ENCODE results near the gene ARAP2.

Gene ARAP2

DNA sequence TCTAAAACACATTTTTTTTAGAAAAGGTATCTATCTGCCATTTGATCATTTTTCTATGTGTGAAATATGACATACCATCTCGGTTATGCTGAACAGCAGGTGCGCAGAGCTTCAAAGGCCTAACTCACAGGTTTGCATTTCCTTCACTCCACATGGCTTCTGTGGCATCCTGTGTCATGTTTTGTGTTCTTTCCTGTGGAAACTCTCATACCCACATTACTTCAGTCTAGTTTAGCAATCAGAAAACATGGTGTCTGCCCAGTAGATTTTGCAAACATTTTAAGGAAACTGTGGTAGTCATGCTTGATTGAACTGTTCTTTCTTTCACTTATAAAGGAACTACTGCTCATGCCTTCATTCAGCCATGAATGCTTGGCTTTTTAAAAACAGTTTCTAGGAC, 11.3 kb upstream of the ARAP2 start:
- DNase-seq, result peak; percentile 43

- DNase-seq, result no peak
Measured at GRCh38 chr4:36254371-36254770, 10.1 kb upstream of the ARAP2 start.

DNA sequence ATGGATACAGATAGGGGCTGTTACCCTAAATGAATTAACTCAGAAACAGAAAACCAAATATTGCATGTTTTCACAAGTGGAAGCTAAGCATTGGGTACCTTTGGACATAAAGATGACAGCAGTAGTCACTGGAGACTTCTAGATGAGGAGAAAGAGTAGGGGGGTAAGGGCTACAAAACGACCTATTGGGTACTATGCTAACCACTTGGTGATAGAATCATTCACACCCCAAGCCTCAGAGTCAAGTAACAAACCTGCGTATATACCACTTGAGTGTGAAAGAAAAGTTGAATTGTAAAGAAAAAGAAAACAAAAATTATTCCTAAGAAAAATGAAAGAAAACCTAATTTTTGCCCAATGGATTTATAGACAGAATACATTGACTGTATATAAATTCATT, 7.7 kb upstream of the ARAP2 start:
- DNase-seq, result no peak

- DNase-seq, result no peak
Measured at GRCh38 chr4:36249610-36250009, 5.3 kb upstream of the ARAP2 start.

- DNase-seq, result no peak
Measured at GRCh38 chr4:36243355-36244256, 708 bp downstream of the ARAP2 start.

- no peak for DNase-seq
Measured at GRCh38 chr4:36242629-36243354, 1.5 kb downstream of the ARAP2 start.

DNA sequence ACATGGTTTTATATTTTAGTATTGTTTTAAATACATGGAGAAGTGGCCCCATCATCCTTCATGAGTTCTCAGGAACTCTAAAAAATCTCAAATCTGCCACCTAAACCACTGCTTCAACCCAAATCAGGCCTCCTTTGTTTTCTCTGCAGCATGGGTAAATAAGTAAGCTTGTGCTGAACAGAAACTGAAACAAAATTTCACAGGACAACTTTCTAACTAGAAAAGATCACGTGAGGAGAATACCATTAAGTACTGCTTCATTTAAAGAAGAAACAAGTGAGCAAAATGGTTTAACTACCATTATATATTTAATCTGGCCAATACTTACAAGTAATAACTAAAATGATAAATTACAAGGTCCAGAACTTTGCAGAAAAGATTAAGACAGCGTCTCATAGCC, 2.5 kb downstream of the ARAP2 start:
- DNase-seq, result no peak

DNA sequence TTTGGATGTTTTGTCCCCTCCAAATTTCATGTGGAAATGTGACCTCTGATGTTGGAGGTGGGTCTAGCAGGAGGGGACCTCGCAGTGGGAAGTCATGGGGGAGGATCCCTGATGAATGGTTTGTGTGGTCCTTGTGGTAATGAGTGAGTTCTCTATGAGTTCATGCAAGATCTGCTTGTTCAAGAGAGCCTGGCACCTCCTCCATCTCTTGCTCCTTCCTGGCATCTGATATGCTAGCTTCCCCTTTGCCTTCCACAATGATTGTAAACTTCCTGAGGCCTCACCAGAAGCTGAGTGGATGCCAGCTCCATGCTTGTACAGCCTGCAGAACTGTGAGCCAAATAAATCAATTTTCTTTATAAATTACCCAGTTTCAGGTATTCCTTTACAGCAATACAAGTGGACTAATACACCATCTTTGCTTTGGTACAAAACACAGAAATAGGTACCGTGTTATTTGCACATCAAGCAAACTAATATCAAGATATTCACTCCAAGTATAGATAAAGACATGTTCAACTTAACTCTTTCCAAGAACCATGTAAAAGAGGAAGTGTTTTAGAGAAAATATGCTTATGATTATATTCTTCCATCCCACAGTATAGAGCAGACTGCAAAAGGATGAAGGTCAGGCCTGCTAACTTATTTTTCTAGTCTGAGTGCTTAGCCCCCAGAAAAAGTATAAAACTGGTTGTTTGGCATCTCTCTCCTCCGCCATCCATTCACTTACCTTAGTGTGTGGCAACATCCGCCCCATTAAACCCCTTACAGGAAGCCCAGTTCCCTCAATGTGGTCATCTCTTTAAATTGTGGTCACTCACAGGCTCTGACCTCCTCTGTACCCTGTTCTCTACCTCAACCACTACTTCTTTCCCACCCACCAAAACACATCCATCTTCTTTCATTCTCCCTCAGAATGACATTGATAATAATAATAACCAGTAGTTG, 6.7 kb downstream of the ARAP2 start:
- DNase-seq, result no peak

GRCh38 chr4:36236159-36236558, 8.2 kb downstream of the ARAP2 start:
- no peak for DNase-seq

- no peak for DNase-seq
Measured at GRCh38 chr4:36235306-36235705, 9.0 kb downstream of the ARAP2 start.

DNA sequence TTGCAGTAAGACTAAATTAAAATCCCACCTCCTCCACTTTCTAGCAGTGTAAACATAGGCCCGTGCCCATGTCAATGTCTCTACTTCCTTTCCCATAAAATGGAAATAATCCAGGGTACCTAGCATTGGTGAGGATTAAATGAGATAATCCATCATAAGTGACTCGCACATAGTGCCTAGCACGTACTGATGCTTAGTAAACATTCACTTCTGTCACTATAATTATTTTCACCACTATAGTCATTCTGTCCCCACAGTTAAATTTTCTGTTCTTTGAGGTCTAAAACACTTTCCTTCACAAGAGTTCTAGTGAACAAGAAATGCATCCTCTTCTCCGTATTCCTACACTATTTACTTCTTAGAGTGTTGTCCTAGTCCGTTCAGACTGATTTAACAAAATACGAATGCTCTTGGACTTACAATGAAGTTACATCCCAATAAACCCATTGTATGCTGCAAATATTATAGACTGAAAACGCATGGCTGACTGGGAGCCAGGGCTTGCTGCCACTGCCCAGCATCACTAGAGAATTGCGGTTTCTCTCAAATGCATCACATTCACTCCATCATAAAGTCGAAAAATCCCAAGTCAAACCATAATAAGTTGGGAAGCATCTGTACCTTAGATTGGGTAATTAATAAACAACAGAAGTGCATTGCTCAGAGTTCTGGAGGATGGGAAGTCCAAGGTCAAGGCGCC, 10.6 kb downstream of the ARAP2 start:
- no peak for DNase-seq

DNA sequence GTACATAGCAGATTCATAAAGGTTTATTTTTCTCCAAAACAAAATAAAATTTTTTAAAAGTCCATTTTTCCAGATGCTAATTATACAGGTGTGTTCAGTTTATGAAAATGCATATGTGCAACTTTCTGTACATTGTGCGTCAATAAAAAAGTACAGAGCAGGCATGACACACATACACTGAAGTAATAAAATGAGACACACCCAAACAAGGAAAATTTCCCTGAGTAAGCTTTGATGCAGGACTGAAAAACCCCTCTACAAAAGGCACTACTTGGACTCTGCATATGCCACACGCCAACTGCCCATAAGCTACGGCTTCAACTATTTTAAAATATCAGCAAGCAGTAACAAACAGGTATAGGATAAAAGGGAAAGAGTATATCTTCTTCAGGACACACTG, 13.8 kb downstream of the ARAP2 start:
- no peak for DNase-seq

DNA sequence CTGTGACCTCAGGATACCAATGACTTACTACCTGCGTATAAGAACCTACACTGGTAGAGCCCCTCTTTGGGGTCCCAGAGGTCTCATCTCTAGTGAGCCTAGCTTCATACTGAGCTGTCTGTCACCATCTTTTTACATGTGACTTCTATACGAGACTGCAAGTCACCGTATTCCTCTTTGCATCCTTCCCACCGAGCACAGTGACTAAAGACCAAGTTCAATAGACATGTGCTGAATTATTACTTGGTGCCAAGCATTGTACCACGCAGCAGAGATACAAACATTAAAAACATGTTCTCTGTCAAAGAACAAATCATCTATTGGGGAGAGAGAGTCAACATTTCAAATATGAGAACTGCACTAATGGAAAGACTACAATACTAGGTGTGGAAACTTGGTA, 16.4 kb downstream of the ARAP2 start:
- no peak for DNase-seq

DNA sequence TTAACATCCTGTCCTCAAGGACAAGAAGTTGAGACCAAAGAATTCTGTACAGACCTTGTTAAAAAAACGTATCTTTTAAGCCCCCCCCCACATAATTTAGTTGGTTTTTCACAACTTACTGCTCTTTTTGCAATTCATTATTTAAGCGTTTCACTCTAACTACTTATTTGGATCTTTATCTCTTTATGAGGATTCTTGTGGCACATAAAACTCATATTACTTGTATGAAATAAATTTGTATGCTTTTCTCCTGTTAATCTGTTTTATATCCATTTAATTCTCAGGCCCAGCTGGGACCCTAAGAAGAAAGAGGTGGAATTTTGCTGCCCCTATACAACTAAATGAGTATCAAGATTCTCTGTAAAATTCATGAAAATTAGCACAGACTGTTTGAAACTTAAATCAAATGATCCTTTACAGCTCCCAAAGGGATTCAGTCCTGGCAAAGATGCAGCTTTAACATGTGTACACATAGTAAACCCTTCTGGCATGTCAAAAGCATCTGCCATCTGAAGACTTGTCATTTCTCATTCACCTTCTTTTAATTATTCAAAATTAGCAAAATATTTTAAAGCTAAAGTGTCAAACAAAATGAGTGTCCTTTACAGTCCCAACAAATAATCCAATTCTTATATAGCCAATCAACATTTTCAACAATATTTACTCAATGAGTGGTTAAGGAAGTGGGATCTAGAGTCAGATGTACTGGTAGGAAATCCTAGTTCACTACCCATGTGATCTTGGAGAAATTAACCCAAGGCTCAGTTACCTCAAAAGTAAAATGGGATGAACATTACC, 17.7 kb downstream of the ARAP2 start:
- no peak for DNase-seq

DNA sequence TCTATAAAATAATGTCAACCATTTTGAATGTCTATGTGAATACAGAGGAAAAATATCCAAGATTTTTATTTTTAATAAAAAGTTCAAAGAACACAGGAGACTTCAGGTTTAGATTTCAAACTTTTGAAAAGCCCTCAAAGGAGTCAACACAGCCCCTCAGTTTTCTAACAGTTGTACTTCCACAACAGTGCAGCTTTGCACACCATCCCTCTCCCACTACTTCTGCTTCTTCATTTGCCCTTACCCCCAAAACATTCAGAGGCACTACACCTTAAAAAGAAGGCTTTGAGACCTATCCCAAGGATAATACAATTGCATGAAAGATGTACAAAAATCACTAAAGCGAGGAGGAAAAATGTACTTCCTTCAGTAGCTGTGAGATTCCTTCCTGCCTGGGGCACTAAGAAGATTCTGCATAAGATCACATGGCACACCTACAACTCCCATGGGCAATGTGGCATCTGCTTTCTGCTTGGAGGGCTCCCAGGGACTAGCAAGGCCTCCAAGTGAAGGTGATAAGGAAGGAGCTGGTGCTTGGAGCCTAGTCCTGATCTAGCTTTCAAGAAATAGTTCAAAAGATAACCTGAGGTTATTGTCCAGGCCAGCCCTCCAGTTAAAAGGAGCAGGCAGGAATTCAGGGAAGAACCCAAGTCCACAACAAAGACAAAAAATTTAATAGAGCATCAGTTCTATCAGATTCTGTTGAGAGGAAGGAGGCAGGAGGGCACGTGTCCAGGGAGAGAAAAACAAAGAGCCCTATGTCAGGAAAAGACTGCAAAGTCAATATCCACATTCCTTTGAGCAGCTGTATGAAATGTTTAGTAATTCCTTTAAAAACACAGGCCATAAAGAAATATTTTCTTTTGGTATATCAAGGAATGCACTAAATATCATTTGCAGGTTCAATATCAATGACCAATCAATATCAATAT, 19.1 kb downstream of the ARAP2 start:
- DNase-seq, result no peak

- no peak for DNase-seq
Measured at GRCh38 chr4:36222702-36223101, 21.6 kb downstream of the ARAP2 start.

DNA sequence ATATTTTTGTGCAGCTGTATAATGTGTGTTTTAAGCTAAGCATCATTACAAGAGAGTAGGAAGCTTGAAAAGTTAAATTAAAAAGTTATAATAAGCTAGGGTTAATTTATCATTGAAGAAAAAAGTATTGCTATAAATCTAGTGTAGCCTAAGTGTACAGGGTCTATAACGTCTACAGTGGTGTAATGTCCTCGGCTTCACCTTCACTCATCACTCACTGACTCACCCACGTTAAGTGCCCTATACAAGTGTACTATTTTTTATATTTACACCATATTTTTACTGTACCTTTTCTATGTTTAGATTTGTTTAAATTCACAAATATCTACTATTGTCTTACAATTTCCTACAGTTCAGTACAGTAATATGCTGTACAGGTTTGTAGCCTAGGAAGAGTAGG, 23.5 kb downstream of the ARAP2 start:
- no peak for DNase-seq

DNA sequence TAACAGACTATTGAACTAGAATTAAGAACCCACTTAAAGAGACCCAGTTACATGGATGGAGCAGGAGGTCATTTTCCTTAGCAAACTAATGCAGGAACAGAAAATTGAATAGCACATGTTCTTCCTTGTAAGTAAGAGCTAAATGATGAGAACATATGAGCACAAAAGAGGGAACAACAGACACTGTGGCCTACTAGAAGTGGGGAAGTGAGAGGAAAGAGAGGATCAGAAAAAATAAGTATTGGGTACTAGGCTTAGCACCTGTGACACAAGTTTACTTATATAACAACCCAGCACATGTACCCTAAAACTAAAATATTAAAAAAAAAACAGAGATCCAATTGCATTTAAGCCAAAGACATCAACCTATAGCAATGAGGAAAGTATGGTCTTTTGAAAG, 26.2 kb downstream of the ARAP2 start:
- no peak for DNase-seq

GRCh38 chr4:36215627-36216026, 28.7 kb downstream of the ARAP2 start:
- no peak for DNase-seq

DNA sequence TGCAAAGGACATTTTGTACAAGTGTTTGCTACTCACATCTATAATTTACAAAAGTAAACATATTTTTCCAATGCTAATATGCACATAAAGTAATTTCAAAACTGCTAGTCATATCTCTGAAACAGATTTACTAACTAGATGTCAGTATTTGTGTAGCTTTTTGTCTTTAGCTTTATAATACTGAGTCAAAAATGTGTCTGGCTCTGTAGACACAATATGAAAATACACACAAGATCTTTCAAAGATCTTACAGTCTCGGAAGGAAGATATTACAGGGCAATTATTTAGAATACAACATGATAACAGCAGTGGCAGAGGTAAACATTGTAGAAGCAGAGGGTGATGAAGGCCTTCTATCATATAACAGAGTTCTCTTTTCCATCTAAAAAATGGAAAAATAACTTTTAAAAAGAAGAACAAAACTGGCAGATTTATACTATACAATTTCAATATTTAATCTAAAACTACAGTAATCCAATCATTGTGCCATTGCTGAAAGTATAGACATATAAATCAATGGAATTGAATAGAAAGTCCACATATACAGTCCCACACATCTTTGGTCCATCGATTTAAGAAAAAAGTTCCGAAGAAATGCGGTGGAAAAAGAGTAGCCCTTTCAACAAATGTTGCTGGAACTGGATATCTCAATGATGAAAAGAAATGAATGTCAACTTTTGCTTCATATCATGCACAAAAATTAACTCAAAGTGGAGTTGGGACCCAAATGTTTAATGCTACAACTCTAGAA, 29.4 kb downstream of the ARAP2 start:
- DNase-seq, result no peak

All from SIG-M5 (cell line).